ENCODE results near the gene KDM4B. TPM values are rescaled to one million over a fixed set of nuclear protein-coding genes. Genes with fewer than 3 reads are reported as not detected.

KDM4B gene
- total RNA-seq, 8 experiments from 2014 or later: 15.7 to 48.0 (median 33.0) TPM

DNA sequence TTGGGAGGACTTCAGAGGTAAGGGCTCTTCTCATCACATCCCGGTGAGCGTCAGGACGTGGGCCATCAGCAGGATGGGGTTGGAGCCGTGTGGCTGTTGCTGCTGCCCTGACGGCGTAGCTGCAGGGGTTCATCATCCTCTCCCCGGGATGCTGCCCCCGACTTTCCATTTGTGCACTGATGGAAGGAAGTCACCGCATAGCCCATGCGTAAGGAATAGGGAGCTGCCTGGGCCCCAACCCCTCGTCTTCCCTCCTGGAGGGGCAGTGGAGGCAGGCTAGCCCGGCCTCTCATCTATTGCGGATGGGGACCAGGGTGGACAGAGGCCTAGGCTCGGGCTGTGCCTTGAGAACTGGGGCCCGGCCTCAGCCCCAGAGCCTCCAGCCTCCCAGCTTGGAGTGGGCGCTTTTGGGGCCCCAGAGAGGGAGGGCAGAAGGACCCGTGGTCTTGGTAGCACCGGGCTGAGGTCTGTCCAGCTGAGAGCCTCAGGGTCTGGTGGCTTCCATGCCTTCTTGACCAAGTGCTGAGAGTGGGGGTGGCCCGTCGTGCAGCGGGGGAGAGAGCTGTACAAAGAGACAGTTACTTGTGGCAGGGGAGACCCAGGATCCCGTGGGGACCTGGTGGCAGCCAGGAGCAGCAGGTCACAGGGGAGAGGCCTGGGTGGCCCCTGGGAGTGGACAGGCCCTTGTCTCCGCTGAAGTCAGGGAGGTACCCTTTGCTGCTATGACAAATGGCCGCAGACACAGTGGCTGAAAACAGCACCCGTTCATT, 44.0 kb downstream of the KDM4B start:
- in situ Hi-C loops (cut with MboI; ENCODE audit: low pct_unique_long_range_greater_than_20kb in 2 of 9, low sequenced_read_pairs in 9 of 9, unreplicated experiment in 9 of 9): no loop called here
- no peak for ATAC-seq (replicated peaks in 6 of 8)
- 94 to 100% methylated on average over 2 to 3 of the region's 25 CpGs; no CpG with 5 or more reads in 8 of the 10 experiments for WGBS, 10 experiments
- Histone ChIP-seq H3K4me3 (no peak overlapping the region), H3K4me1 (replicated peaks in 1 of 2) (no peaks in the 10 kb centered on the region), H3K27ac (no peak overlapping the region)

DNA sequence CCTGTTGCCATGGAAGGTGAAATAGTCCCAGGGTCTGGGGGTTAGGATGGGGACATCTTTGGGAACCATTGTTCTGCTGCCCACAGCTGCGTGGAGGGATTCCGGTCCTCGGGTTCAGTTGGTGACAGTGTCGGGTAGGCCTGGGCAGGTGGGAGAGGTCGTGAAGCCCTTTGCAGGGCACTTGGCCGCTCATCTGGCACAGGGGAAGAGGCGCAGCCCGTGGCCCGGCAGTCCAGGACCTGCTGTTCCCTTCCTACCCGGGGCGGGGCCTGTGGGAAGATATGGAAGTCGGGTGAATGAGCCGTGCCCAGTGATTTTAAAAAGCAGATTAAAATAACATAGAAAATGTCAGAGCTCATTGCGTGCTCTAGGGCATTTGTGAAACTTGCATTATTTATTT, 44.8 kb downstream of the KDM4B start:
- no peak overlapping the region for H3K4me3 ChIP-seq
- WGBS, 10 experiments: 90 to 100% (median 95%) methylated on average over 1 to 5 of the region's 14 CpGs; no CpG with 5 or more reads in 4 of the 10 experiments
- in situ Hi-C loops (cut with MboI; ENCODE audit: low pct_unique_long_range_greater_than_20kb in 2 of 9, low sequenced_read_pairs in 9 of 9, unreplicated experiment in 9 of 9): no loop called here
- no peak overlapping the region for H3K27ac ChIP-seq
- ATAC-seq (replicated peaks in 6 of 8): peak in 1 of 8 experiments; percentile 40
- H3K4me1 ChIP-seq (replicated peaks in 1 of 2): no peaks in the 10 kb centered on the region

DNA sequence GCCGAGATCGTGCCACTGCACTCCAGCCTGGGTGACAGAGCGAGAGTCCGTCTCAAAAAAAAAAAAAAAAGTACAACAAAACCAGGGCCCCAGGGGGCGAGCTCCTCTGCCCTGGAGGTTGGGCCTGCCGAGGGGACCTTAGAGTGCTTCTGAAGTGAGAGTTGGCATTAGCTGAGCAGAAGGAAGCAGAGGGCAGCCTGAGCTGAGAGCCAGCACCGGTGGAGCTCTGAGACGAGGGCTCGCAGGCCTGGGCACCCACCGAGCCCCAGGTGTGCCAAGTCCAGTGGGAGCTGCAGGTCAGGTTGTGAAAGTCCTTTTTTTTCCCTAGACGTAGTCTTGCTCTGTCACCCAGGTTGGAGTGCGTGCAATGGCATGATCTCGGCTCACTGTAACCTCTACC, 46.0 kb downstream of the KDM4B start:
- no peak for ATAC-seq (replicated peaks in 6 of 8)

DNA sequence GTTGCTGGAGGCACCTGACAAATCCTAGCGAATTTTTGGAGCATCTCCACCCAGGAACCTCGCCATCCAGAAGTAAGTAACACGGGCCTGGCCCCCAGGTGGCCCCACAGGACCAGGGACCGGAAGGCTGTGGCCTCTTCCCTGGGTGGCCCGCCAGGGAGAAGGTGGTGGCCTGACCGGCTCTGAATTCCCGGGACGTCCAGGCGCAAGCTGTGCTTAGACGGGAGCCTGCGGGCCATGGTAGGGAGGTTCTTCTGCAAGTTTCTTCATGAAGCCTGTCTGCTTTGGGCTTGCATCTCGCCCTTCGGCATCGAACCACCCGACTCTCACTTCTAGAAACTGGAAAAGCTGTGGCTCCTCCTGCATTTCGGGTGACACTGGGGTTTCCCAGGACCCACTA, 47.4 kb downstream of the KDM4B start:
- H3K27ac ChIP-seq: peak overlapping the region in 1 of 2 donors; percentile 36
- no peak overlapping the region for H3K4me3 ChIP-seq
- in situ Hi-C loops (cut with MboI; ENCODE audit: low pct_unique_long_range_greater_than_20kb in 2 of 9, low sequenced_read_pairs in 9 of 9, unreplicated experiment in 9 of 9): no loop called here
- ATAC-seq (replicated peaks in 6 of 8): no peak
- 67 to 100% (median 85%) methylated on average over 1 to 5 of the region's 16 CpGs; no CpG with 5 or more reads in 2 of the 10 experiments for WGBS, 10 experiments
- H3K4me1 ChIP-seq (replicated peaks in 1 of 2): no peaks in the 10 kb centered on the region

More for the DNA sequence above, 46.0 kb downstream of the KDM4B start:
- in situ Hi-C loops (cut with MboI; ENCODE audit: low pct_unique_long_range_greater_than_20kb in 2 of 9, low sequenced_read_pairs in 9 of 9, unreplicated experiment in 9 of 9): no loop called here
- no peak overlapping the region for H3K27ac ChIP-seq
- H3K4me1 ChIP-seq (replicated peaks in 1 of 2): no peaks in the 10 kb centered on the region
- WGBS, 10 experiments: 88 to 100% (median 100%) methylated on average over 1 to 5 of the region's 13 CpGs; no CpG with 5 or more reads in 6 of the 10 experiments
- H3K4me3 ChIP-seq: no peak overlapping the region

DNA sequence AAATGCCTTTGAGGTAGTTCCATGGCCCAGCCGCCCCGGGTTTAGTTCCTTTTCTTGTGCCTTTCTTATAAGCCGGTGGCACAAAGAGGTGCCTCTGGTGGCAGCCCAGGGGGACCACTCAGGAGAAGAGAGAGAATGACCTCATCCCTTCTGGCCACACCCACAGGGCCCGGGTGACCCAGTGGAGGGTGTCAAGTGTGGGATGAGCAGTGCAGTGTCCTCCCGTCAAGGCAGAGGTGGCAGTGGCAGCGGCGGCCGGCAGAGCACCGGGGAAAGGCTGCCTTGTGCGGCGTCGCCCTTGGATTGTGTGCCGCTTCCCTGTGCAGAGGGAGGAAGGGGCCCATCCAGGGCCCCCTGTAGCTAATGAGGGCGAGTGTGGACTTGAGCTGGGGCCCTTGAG, 47.9 kb downstream of the KDM4B start:
- WGBS, 10 experiments: 75 to 100% (median 100%) methylated on average over 1 to 11 of the region's 14 CpGs; no CpG with 5 or more reads in 5 of the 10 experiments
- in situ Hi-C loops (cut with MboI; ENCODE audit: low pct_unique_long_range_greater_than_20kb in 2 of 9, low sequenced_read_pairs in 9 of 9, unreplicated experiment in 9 of 9): no loop called here
- Histone ChIP-seq H3K27ac (peak overlapping the region in 1 of 2 donors; percentile 36), H3K4me3 (no peak overlapping the region), H3K4me1 (replicated peaks in 1 of 2) (no peaks in the 10 kb centered on the region)
- ATAC-seq (replicated peaks in 6 of 8): peak in 5 of 8 experiments; percentile 33 to 88 (median 51)

DNA sequence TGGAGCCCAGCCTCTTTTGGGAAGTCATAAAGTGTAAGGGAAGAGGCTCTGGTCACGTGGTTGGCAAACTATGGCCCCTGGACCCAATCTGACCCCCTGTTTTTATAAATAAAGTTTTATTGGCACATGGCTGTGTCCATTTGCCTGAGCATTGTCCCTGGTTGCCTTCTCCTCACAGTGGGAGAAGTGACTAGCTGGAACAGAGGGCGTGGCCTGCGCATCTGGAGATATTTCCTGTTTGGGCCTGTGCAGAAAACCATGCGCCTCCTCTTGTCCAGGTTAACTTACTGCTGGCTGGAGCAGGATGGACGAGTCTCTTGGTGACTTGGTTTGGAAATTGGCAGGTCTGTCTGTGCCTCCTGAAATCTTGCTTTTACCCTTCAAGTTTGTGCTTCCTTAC, 48.3 kb downstream of the KDM4B start:
- H3K4me1 ChIP-seq (replicated peaks in 1 of 2): no peaks in the 10 kb centered on the region
- peak in 3 of 8 experiments; percentile 16 to 60 (median 58) for ATAC-seq (replicated peaks in 6 of 8)
- H3K27ac ChIP-seq: no peak overlapping the region
- WGBS, 10 experiments: 80 to 100% (median 100%) methylated on average over 1 to 4 of the region's 5 CpGs; no CpG with 5 or more reads in 3 of the 10 experiments
- in situ Hi-C loops (cut with MboI; ENCODE audit: low pct_unique_long_range_greater_than_20kb in 2 of 9, low sequenced_read_pairs in 9 of 9, unreplicated experiment in 9 of 9): no loop called here
- H3K4me3 ChIP-seq: no peak overlapping the region

DNA sequence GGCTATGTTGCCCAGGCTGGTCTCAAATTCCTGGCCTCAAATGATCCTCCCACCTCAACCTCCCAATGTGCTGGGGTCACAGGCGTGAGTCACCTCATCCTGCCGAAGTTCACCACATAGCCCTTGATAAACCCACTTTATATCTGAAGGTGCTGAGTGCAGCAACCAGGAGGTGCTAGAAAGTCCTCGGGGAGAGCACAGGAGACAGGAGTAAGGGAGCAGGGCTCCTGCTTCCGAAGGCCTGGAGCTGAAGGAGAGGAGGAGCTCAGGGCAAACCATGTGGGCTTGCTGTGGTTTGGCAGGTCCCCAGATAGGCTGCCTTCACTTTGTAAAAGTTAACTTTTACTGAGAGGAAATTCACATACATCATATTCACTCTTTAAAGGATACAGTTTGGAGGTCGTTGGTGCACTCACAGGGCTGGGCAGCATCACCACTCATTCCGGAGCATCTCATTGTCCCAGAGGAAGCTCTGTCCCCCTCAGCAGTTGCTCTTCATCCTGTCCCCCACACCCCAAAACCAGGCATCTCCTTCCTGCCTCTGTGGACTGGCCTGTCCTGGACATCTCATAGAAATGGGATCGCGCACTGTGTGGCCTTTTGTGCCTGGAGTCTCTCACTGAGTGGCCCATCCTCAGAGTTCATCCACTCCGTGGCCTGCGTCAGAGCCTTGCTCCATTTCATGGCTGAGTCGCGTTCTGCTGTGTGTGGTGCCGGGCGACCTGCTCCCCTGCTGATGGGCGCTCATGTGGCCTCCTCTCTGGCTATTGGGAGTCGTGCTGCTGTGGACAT, 49.5 kb downstream of the KDM4B start:
- no peaks in the 10 kb centered on the region for H3K4me1 ChIP-seq (replicated peaks in 1 of 2)
- no peak overlapping the region for H3K4me3 ChIP-seq
- peak in 1 of 8 experiments; percentile 25 for ATAC-seq (replicated peaks in 6 of 8)
- WGBS, 10 experiments: 67 to 100% (median 95%) methylated on average over 1 to 8 of the region's 16 CpGs; no CpG with 5 or more reads in 2 of the 10 experiments
- H3K27ac ChIP-seq: no peak overlapping the region
- in situ Hi-C loops (cut with MboI; ENCODE audit: low pct_unique_long_range_greater_than_20kb in 2 of 9, low sequenced_read_pairs in 9 of 9, unreplicated experiment in 9 of 9): no loop called here

DNA sequence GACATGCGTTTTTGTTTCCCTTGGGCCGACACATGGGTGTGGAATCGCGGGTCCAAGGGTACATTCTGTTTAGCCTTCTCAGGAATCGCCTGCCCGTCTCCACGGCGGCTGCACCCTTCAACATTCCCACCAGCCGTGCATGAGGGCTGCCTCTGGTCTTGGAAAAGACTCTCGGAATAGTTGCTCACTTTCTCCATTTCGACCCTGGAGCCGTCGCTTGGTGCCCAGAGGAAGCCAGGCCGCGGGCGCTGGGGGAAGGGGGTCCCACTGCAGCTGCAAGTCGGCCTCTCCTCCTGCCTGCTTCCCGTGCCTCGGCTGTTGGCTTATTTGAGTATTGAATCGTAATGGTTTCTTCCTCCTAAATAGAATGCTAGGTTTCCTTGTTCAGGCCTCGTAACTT, 51.5 kb downstream of the KDM4B start:
- Histone ChIP-seq H3K4me3 (no peak overlapping the region), H3K27ac (no peak overlapping the region), H3K4me1 (replicated peaks in 1 of 2) (no peaks in the 10 kb centered on the region)
- 80 to 95% (median 87%) methylated on average over 6 to 16 of the region's 21 CpGs; no CpG with 5 or more reads in 5 of the 10 experiments for WGBS, 10 experiments
- in situ Hi-C loops (cut with MboI; ENCODE audit: low pct_unique_long_range_greater_than_20kb in 2 of 9, low sequenced_read_pairs in 9 of 9, unreplicated experiment in 9 of 9): no loop called here
- no peak for ATAC-seq (replicated peaks in 6 of 8)

DNA sequence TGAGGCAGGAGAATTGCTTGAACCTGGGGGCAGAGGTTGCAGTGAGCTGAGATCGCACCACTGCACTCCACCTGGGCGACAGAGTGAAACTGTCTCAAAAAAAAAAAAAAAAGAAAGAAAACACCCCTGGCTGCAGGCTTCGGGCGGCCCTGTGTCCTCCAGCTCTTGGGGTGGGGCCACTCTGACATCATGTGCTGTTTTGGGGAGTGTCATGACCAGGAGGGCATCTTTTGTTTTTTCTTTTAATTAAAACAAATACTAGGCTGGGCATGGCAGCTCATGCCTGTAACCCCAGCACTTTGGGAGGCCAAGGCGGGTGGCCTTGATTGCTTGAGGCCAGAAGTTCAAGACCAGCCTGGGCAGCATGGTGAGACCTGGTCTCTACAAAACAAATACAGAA, 52.1 kb downstream of the KDM4B start:
- WGBS, 10 experiments: 40 to 100% (median 90%) methylated on average over 1 to 4 of the region's 5 CpGs; no CpG with 5 or more reads in 3 of the 10 experiments
- H3K4me1 ChIP-seq (replicated peaks in 1 of 2): no peaks in the 10 kb centered on the region
- H3K4me3 ChIP-seq: no peak overlapping the region
- ATAC-seq (replicated peaks in 6 of 8): peak in 2 of 8 experiments; percentile 43 to 57
- in situ Hi-C loops (cut with MboI; ENCODE audit: low pct_unique_long_range_greater_than_20kb in 2 of 9, low sequenced_read_pairs in 9 of 9, unreplicated experiment in 9 of 9): no loop called here
- no peak overlapping the region for H3K27ac ChIP-seq

DNA sequence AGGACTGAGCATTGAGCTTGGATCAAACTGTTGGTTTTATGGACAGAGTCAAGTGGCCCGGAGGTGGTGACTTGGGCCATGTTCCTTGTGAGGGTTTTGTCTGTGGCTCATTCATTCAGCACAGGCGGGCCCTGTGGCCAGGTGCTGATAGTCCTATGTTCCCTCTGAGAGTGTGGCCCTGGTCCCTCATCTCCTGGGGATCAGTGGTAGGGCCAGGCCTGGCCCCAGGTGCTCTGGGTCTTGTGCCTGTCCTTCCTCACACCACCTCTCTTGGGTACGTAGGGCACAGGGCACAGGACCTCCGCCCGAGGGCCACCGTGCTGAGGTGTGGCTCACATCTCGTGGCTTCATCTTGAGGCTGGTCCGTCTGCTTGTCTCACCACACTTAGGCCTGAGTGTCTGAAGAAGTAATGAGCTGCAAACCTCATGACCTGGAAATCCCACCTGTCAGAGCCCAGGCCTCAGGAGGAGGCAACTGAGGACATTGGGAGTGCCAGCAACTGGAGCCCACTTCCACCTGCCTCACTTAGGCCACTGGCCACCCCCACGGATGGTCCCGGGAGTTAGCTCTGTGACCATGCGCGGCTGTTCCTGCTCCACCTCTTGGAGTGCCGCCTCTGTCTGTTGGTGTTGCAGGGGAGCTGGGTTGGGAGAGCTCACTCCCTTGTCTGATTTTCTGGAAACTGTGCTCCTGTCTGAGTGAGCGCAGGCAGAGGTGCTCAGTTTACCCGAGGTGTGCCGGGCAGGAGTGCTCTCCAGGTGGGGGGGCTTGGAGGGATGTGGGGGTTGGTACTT, 53.4 kb downstream of the KDM4B start:
- in situ Hi-C loops (cut with MboI; ENCODE audit: low pct_unique_long_range_greater_than_20kb in 2 of 9, low sequenced_read_pairs in 9 of 9, unreplicated experiment in 9 of 9): no loop called here
- no peak for ATAC-seq (replicated peaks in 6 of 8)

DNA sequence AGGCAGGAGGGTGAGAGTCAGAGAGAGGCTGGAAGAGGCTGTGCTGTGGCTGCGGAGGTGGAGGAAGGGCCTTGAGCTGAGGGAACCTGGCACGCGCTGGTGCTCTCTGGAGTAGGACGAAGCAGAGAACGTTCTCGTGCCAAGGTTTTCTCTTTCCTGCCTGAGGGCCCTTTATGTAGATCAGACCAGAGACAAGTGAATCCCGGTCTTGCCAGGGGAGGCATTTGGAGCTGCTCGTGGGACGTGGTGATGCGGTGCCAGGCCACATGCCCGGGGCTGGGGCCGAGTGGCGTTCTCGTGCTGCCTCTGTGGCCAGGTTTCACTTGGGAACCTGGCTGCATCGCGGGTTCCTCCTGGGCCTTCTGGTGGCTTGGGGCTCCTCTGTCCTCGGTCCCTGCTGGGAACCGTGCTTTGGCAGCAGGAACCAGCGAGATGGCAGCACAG, 54.2 kb downstream of the KDM4B start:
- H3K4me1 ChIP-seq (replicated peaks in 1 of 2): no peaks in the 10 kb centered on the region
- H3K4me3 ChIP-seq: no peak overlapping the region
- no peak overlapping the region for H3K27ac ChIP-seq
- in situ Hi-C loops (cut with MboI; ENCODE audit: low pct_unique_long_range_greater_than_20kb in 2 of 9, low sequenced_read_pairs in 9 of 9, unreplicated experiment in 9 of 9): no loop called here
- WGBS, 10 experiments: 0 to 100% (median 80%) methylated on average over 1 to 14 of the region's 19 CpGs; no CpG with 5 or more reads in 4 of the 10 experiments
- peak in 2 of 8 experiments; percentile 52 to 76 for ATAC-seq (replicated peaks in 6 of 8)

More for the DNA sequence above, 53.4 kb downstream of the KDM4B start:
- Histone ChIP-seq H3K4me3 (no peak overlapping the region), H3K4me1 (replicated peaks in 1 of 2) (no peaks in the 10 kb centered on the region), H3K27ac (no peak overlapping the region)
- WGBS, 10 experiments: 75 to 100% (median 93%) methylated on average over 1 to 5 of the region's 16 CpGs; no CpG with 5 or more reads in 3 of the 10 experiments

DNA sequence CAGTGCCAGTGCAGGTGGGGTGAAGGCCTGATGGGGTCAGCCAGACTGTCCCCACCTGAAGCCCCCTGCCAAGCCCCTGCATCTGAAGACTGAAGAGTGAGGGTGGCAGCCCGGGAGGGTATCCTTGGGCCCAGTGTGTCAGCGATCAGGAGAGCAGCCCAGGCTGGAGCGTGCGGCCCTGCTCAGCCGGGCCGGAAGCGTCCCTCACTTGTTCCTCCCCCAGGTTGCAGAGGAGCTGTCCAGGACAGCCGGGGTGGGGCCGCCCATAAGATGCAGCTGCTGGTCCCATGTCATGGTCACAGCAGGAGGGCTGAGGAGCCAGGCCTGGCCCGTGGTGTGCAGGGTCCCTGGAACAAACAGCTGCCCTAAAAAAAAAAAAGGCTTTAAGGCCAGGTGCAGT, 55.4 kb downstream of the KDM4B start:
- Histone ChIP-seq H3K27ac (peak overlapping the region in 1 of 2 donors; percentile 39), H3K4me1 (replicated peaks in 1 of 2) (no peaks in the 10 kb centered on the region), H3K4me3 (no peak overlapping the region)
- ATAC-seq (replicated peaks in 6 of 8): peak in 4 of 8 experiments; percentile 8 to 41 (median 28)
- WGBS, 10 experiments: 77% methylated on average over 3 of the region's 10 CpGs; no CpG with 5 or more reads in 9 of the 10 experiments
- in situ Hi-C loops (cut with MboI; ENCODE audit: low pct_unique_long_range_greater_than_20kb in 2 of 9, low sequenced_read_pairs in 9 of 9, unreplicated experiment in 9 of 9): no loop called here

Data from motor neuron (in vitro differentiated cells).